ENCODE data around the gene MRPS9. TPM values are rescaled to one million over a fixed set of nuclear protein-coding genes. Genes with fewer than 3 reads are reported as not detected.

MRPS9 gene
- total and polyA plus RNA-seq, 7 donors, result 13.8 to 38.5 (median 18.4) TPM

GRCh38 chr2:105055613-105056012 is 17.7 kb downstream of the MRPS9 start:
- TF ChIP-seq CTCF (IDR thresholded peaks at IDR 0.05), result no peak
- TF ChIP-seq POLR2A (IDR thresholded peaks at IDR 0.05), result no peak
- no peak for TF ChIP-seq POLR2AphosphoS5 (IDR thresholded peaks at IDR 0.05)
- TF ChIP-seq EP300 (IDR thresholded peaks at IDR 0.05), result no peak
- Histone ChIP-seq H3K27ac (no peak overlapping the region), H3K36me3 (peaks cover 0 to 7% (median 0%) of the 10 kb centered on the region in 4 donors), H3K9me3 (no peaks in the 10 kb centered on the region), H3K4me3 (no peak overlapping the region), H3K27me3 (no peaks in the 10 kb centered on the region), H3K4me1 (peaks cover 0 to 4% (median 0%) of the 10 kb centered on the region in 4 donors)
- 78 to 96% methylated on average over 2 of the region's 2 CpGs for WGBS, 2 donors
- intact Hi-C loops (cut with DNase I), result no loop called here
- DNase-seq, result no peak

- intact Hi-C loops (cut with DNase I), result no loop called here
- H3K9me3 ChIP-seq, result no peaks in the 10 kb centered on the region
- H3K27me3 ChIP-seq, result no peaks in the 10 kb centered on the region
- no peak for TF ChIP-seq POLR2A (IDR thresholded peaks at IDR 0.05)
- TF ChIP-seq EP300 (IDR thresholded peaks at IDR 0.05), result no peak
- no peak for TF ChIP-seq POLR2AphosphoS5 (IDR thresholded peaks at IDR 0.05)
- TF ChIP-seq CTCF (IDR thresholded peaks at IDR 0.05), result no peak
- H3K4me3 ChIP-seq, result no peak overlapping the region
- peaks cover 0 to 4% (median 0%) of the 10 kb centered on the region in 4 donors for H3K4me1 ChIP-seq
- H3K27ac ChIP-seq, result no peak overlapping the region
- peaks cover 0 to under 1% (median 0%) of the 10 kb centered on the region in 4 donors for H3K36me3 ChIP-seq
- DNase-seq, result no peak
- WGBS, 2 donors, result 83 to 97% methylated on average over 3 of the region's 3 CpGs
Measured at GRCh38 chr2:105056245-105056644, 18.4 kb downstream of the MRPS9 start.

- WGBS, 2 donors, result 71 to 75% methylated on average over 1 of the region's 1 CpG
- Histone ChIP-seq H3K4me1 (peaks cover 0 to 4% (median 0%) of the 10 kb centered on the region in 4 donors), H3K4me3 (no peak overlapping the region), H3K27me3 (no peaks in the 10 kb centered on the region), H3K9me3 (no peaks in the 10 kb centered on the region), H3K36me3 (peaks cover 0 to 3% (median 0%) of the 10 kb centered on the region in 4 donors), H3K27ac (no peak overlapping the region)
- no peak for TF ChIP-seq POLR2A (IDR thresholded peaks at IDR 0.05)
- no peak for TF ChIP-seq EP300 (IDR thresholded peaks at IDR 0.05)
- TF ChIP-seq CTCF (IDR thresholded peaks at IDR 0.05), result no peak
- no peak for TF ChIP-seq POLR2AphosphoS5 (IDR thresholded peaks at IDR 0.05)
- intact Hi-C loops (cut with DNase I), result no loop called here
- DNase-seq, result no peak
Measured at GRCh38 chr2:105057005-105057404, 19.1 kb downstream of the MRPS9 start.

GRCh38 chr2:105061560-105061959 is 23.7 kb downstream of the MRPS9 start:
- H3K9me3 ChIP-seq, result no peaks in the 10 kb centered on the region
- intact Hi-C loops (cut with DNase I), result no loop called here

More at GRCh38 chr2:105061560-105061959, 23.7 kb downstream of the MRPS9 start:
- no peak for DNase-seq
- peaks cover 0 to 10% (median 0%) of the 10 kb centered on the region in 4 donors for H3K36me3 ChIP-seq
- TF ChIP-seq POLR2AphosphoS5 (IDR thresholded peaks at IDR 0.05) (no peak), POLR2A (IDR thresholded peaks at IDR 0.05) (no peak), EP300 (IDR thresholded peaks at IDR 0.05) (no peak), CTCF (IDR thresholded peaks at IDR 0.05) (no peak)
- WGBS, 2 donors, result 95 to 99% methylated on average over 3 of the region's 3 CpGs
- H3K27me3 ChIP-seq, result no peaks in the 10 kb centered on the region
- H3K27ac ChIP-seq, result no peak overlapping the region
- H3K4me1 ChIP-seq, result no peaks in the 10 kb centered on the region
- no peak overlapping the region for H3K4me3 ChIP-seq
